ENCODE measurements around the gene DROSHA. TPM values are rescaled to one million over a fixed set of nuclear protein-coding genes. Genes with fewer than 3 reads are reported as not detected.

The DROSHA gene
- total RNA-seq, 1 experiment from 2014 or later = 106 TPM

- no peaks in the 10 kb centered on the region for H3K79me2 ChIP-seq (ENCODE audit: insufficient read depth, low read length)
- H2AFZ ChIP-seq (ENCODE audit: low read length) = no peak overlapping the region
- no peaks in the 10 kb centered on the region for H3K79me1 ChIP-seq (ENCODE audit: insufficient read depth, low read depth, low read length, poor library complexity, severe bottlenecking)
- no peak overlapping the region for H3K27ac ChIP-seq (ENCODE audit: insufficient read length, low read depth, low read length)
- H2BK15ac ChIP-seq (ENCODE audit: low read depth, low read length) = no peak overlapping the region
- H2BK120ac ChIP-seq (ENCODE audit: low read depth, low read length, poor library complexity, severe bottlenecking) = no peak overlapping the region
- H3K23ac ChIP-seq (ENCODE audit: insufficient read length, low read depth, low read length) = no peak overlapping the region
- Mint-ChIP-seq H3K27ac (no peak overlapping the region), H3K4me3 (no peak overlapping the region), H3K4me1 (no peaks in the 10 kb centered on the region; a peak in 1 of 4 replicates), H3K27me3 (ENCODE audit: low read depth) (no peaks in the 10 kb centered on the region), H3K9me3 (no peaks in the 10 kb centered on the region), H3K36me3 (ENCODE audit: insufficient read depth in 1 of 3, low read depth in 3 of 3) (peaks cover 5 to 51% (median 38%) of the 10 kb centered on the region in 3 experiments; a peak in 6 of 7 replicates)
- no peak overlapping the region for H4K91ac ChIP-seq (ENCODE audit: insufficient read length, low read depth, low read length)
- H3K18ac ChIP-seq (ENCODE audit: insufficient read length, low read depth, low read length) = no peak overlapping the region
- H3K4ac ChIP-seq (ENCODE audit: low read depth, low read length) = no peak overlapping the region
- DNase-seq = no peak
- H3K23me2 ChIP-seq (ENCODE audit: insufficient read length, low read depth, low read length, poor library complexity, severe bottlenecking) = no peaks in the 10 kb centered on the region
- no peak overlapping the region for H2BK5ac ChIP-seq (ENCODE audit: insufficient read length, low read length)
- no peaks in the 10 kb centered on the region for H3K27me3 ChIP-seq (ENCODE audit: insufficient read depth, low read length)
- H4K8ac ChIP-seq (replicated peaks; ENCODE audit: insufficient read length, low read depth, low read length) = no peak overlapping the region
- H3K9ac ChIP-seq (ENCODE audit: extremely low read depth, insufficient read length, low read length) = no peak overlapping the region
- H2AK5ac ChIP-seq (ENCODE audit: insufficient read length, low read length) = no peak overlapping the region
- H3T11ph ChIP-seq (ENCODE audit: low read length) = no peak overlapping the region
- TF ChIP-seq, protein P1, sequence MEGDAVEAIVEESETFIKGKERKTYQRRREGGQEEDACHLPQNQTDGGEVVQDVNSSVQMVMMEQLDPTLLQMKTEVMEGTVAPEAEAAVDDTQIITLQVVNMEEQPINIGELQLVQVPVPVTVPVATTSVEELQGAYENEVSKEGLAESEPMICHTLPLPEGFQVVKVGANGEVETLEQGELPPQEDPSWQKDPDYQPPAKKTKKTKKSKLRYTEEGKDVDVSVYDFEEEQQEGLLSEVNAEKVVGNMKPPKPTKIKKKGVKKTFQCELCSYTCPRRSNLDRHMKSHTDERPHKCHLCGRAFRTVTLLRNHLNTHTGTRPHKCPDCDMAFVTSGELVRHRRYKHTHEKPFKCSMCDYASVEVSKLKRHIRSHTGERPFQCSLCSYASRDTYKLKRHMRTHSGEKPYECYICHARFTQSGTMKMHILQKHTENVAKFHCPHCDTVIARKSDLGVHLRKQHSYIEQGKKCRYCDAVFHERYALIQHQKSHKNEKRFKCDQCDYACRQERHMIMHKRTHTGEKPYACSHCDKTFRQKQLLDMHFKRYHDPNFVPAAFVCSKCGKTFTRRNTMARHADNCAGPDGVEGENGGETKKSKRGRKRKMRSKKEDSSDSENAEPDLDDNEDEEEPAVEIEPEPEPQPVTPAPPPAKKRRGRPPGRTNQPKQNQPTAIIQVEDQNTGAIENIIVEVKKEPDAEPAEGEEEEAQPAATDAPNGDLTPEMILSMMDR (conservative IDR thresholded peaks at IDR 0.05) = no peak; the same call in 2 of the 3 replicates
- no peaks in the 10 kb centered on the region for H3K9me3 ChIP-seq (ENCODE audit: control insufficient read depth, low read depth, low read length)
- H4K5ac ChIP-seq (ENCODE audit: insufficient read length, low read depth, low read length) = no peak overlapping the region
- H2BK12ac ChIP-seq (ENCODE audit: insufficient read length, low read depth, low read length) = no peak overlapping the region
- H3K14ac ChIP-seq (ENCODE audit: insufficient read depth, low read length) = no peak overlapping the region
- no peak overlapping the region for H2BK20ac ChIP-seq (ENCODE audit: low read depth, low read length, poor library complexity, severe bottlenecking)
- no peak overlapping the region for H3K4me2 ChIP-seq (ENCODE audit: insufficient read depth, insufficient read length, low read length)
- H3K56ac ChIP-seq (ENCODE audit: insufficient read length, low read depth, low read length) = no peak overlapping the region
- no peaks in the 10 kb centered on the region for H4K20me1 ChIP-seq (ENCODE audit: control insufficient read depth, insufficient read depth, insufficient read length)
- peaks cover 3% of the 10 kb centered on the region; the same call in 1 of the 2 replicates for H3K4me1 ChIP-seq (ENCODE audit: insufficient read depth, low read length)
- WGBS (ENCODE audit: extremely low coverage, insufficient read length, low lambda C conversion rate) = no CpG with 5 or more reads among the region's 2 CpGs
These were observed 44.4 kb downstream of the DROSHA start for GRCh38 chr5:31487506-31487905.

Measured in H9 (cell line).